ENCODE results near the gene UGT3A1.
"Not testable (repeated sequence)": the region's sequence is repeated elsewhere in the genome, so short reads cannot be mapped to it uniquely, and the experiment has no call there.

UGT3A1 gene

DNA sequence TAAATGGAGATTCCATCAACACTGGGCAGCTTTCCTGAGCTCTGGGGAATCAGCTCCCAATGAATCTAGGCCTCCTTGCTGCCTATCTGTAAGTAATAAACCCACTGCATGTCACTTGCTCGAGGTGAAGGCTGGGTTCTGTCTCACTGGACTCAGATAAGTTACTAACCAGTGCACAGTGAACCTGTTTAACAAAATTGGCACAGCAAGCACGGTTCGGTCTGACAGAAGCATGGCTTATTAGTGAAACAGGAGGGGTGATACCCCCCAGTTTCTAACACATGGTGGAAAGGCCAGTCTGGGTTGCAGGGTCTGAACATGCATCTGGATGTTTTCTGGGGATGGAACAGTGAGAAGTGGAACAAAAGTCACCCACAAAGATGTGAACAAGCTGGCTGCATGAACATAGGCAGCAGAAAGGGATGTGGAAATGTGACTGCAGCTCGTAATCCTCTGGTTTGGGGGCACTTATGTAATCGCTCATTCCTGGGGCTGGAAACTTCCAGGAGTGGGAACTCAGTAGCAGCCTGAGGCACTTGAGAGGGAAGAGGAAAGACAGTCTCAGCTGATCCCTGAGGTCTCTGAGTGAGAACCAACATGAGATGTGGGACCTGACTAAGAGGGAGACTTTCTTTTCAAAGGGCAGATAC is 37.8 kb upstream of the UGT3A1 start:
- no peak overlapping the region for H3K4me3 ChIP-seq (ENCODE audit: low read depth, low read length)
- no peak for DNase-seq (ENCODE audit: low read depth)
- TF ChIP-seq CTCF (IDR thresholded peaks at IDR 0.05; ENCODE audit: insufficient read depth, low read depth, low read length, missing control alignments) = no peak

- H3K4me3 ChIP-seq (ENCODE audit: low read depth, low read length) = no peak overlapping the region
- no peak for DNase-seq (ENCODE audit: low read depth)
- no peak for TF ChIP-seq CTCF (IDR thresholded peaks at IDR 0.05; ENCODE audit: insufficient read depth, low read depth, low read length, missing control alignments)
Observed at GRCh38 chr5:36027711-36028110, 36.5 kb upstream of the UGT3A1 start.

GRCh38 chr5:36026706-36027465 is 35.7 kb upstream of the UGT3A1 start:
- H3K4me3 ChIP-seq (ENCODE audit: low read depth, low read length) = no peak overlapping the region
- no peak for DNase-seq (ENCODE audit: low read depth)
- no peak for TF ChIP-seq CTCF (IDR thresholded peaks at IDR 0.05; ENCODE audit: insufficient read depth, low read depth, low read length, missing control alignments)

GRCh38 chr5:36022246-36022645 is 31.1 kb upstream of the UGT3A1 start:
- not testable (repeated sequence) for H3K4me3 ChIP-seq (ENCODE audit: low read depth, low read length); DNase-seq (ENCODE audit: low read depth)

DNA sequence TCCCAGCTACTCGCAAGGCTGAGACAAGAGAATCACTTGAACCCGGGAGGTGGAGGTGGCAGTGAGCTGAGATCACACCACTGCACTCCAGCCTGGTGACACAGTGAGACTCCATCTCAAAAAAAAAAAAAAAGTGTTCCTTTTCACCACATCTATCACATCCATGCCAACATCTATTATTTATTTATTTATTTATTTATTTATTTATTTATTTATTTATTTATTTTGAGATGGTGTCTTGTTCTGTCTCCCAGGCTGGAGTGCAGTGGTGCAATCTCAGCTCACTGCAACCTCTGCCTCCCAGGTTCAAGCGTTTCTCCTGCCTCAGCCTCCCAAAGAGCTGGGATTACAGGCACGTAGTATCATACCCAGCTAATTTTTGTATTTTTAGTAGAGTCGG is 28.4 kb upstream of the UGT3A1 start:
- not testable (repeated sequence) for DNase-seq (ENCODE audit: low read depth); H3K4me3 ChIP-seq (ENCODE audit: low read depth, low read length)

DNA sequence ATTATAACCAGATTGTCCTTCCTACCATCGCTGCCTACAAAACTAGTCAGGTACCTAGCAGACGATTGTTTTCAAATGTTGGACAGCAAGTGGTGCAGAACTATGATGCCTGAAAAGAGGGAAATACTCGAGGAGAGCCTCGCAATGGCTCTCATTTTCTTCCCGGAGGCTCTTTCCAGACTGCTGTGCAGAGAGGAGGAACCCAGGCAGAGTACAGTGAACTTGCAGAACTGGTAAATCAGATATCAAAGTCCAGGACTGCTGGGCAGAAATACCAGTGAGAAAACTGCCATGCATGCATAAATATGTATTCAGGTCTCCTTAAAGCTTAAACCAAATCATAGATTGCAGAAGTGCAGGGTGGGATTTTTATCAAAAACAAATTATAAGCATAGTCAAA is 26.4 kb upstream of the UGT3A1 start:
- no peak for DNase-seq (ENCODE audit: low read depth)
- no peak for TF ChIP-seq CTCF (IDR thresholded peaks at IDR 0.05; ENCODE audit: insufficient read depth, low read depth, low read length, missing control alignments)
- H3K4me3 ChIP-seq (ENCODE audit: low read depth, low read length) = no peak overlapping the region

GRCh38 chr5:36017004-36017403 is 25.8 kb upstream of the UGT3A1 start:
- TF ChIP-seq CTCF (IDR thresholded peaks at IDR 0.05; ENCODE audit: insufficient read depth, low read depth, low read length, missing control alignments) = no peak
- no peak for DNase-seq (ENCODE audit: low read depth)
- no peak overlapping the region for H3K4me3 ChIP-seq (ENCODE audit: low read depth, low read length)

- DNase-seq (ENCODE audit: low read depth) = no peak
- no peak overlapping the region for H3K4me3 ChIP-seq (ENCODE audit: low read depth, low read length)
- TF ChIP-seq CTCF (IDR thresholded peaks at IDR 0.05; ENCODE audit: insufficient read depth, low read depth, low read length, missing control alignments) = no peak
Observed at GRCh38 chr5:36013182-36013581, 22.0 kb upstream of the UGT3A1 start.

Data from GM12865 (cell line).